Erythroblast (primary cell): ENCODE results near the gene MLH3.

Experiments
- GATA1 ChIP-seq: IDR thresholded peaks from 2 replicates; pipeline ENCODE4 v1.6.1; 2011; ENCODE audit warnings: low read depth, mild to moderate bottlenecking, control low read depth, low read length, moderate library complexity
- POLR2A ChIP-seq: IDR thresholded peaks from 2 replicates; pipeline ENCODE4 v1.6.1; 2011; ENCODE audit warnings: mild to moderate bottlenecking, low read length

- TF ChIP-seq POLR2A: no peak
- TF ChIP-seq GATA1: no peak
Measured at GRCh38 chr14:75049731-75050201, 1.5 kb downstream of the MLH3 start.
